NB4 (cell line): Measurements from ENCODE around the gene NTRK3.
A peak's percentile ranks its signal among the peaks of the same experiment; 100 is the strongest.

ENCODE experiments used
- DNase-seq: peaks from one replicate; pipeline ENCODE4 v3.0.0; 2010; ENCODE audit warnings: low read depth
- H3K4me3 ChIP-seq: one replicate; pipeline ENCODE4 v1.5.1; 2011; ENCODE audit warnings: mild to moderate bottlenecking, low read depth, low read length, moderate library complexity
- CTCF ChIP-seq: IDR thresholded peaks from one replicate; pipeline ENCODE4 v1.5.1; 2012; ENCODE audit warnings: low read depth, low read length
- MAX ChIP-seq: IDR thresholded peaks from 2 replicates; pipeline ENCODE4 v1.6.1; 2011; ENCODE audit warnings: low read depth, low read length
- MYC ChIP-seq: IDR thresholded peaks from 2 replicates; pipeline ENCODE4 v1.6.1; 2011; ENCODE audit warnings: low read depth, low read length
- POLR2A ChIP-seq: IDR thresholded peaks from 2 replicates; pipeline ENCODE4 v1.6.1; 2011; ENCODE audit warnings: mild to moderate bottlenecking; ENCODE audit not compliant: insufficient read length; ENCODE audit errors: extremely low read depth

Gene NTRK3

GRCh38 chr15:88032787-88033186 is 223.8 kb downstream of the NTRK3 start:
- no peak for TF ChIP-seq POLR2A
- TF ChIP-seq MAX = no peak
- no peak for TF ChIP-seq MYC
- no peak for TF ChIP-seq CTCF
- peak; percentile 11 for DNase-seq
- H3K4me3 ChIP-seq = no peak overlapping the region

- no peak overlapping the region for H3K4me3 ChIP-seq
- TF ChIP-seq MYC (no peak), MAX (no peak), POLR2A (no peak), CTCF (no peak)
- DNase-seq = no peak
Observed at GRCh38 chr15:88031461-88031860, 225.1 kb downstream of the NTRK3 start.

- no peak overlapping the region for H3K4me3 ChIP-seq
- no peak for TF ChIP-seq MAX
- no peak for TF ChIP-seq MYC
- TF ChIP-seq CTCF = no peak
- no peak for TF ChIP-seq POLR2A
- DNase-seq = no peak
Observed at GRCh38 chr15:88029696-88030095, 226.8 kb downstream of the NTRK3 start.

- DNase-seq = peak; percentile 18
- TF ChIP-seq CTCF = peak; percentile 16
- TF ChIP-seq MYC = no peak
- H3K4me3 ChIP-seq = no peak overlapping the region
Observed at GRCh38 chr15:88028024-88028423, 228.5 kb downstream of the NTRK3 start.

GRCh38 chr15:88023914-88024313 is 232.6 kb downstream of the NTRK3 start:
- TF ChIP-seq MAX (no peak), POLR2A (no peak), MYC (no peak), CTCF (no peak)
- no peak for DNase-seq
- H3K4me3 ChIP-seq = no peak overlapping the region

GRCh38 chr15:88022716-88023115 is 233.8 kb downstream of the NTRK3 start:
- TF ChIP-seq POLR2A (no peak), MAX (no peak), MYC (no peak), CTCF (no peak)
- DNase-seq = no peak
- no peak overlapping the region for H3K4me3 ChIP-seq
